Caco-2 (cell line): ENCODE data around the gene IER5L. TPM values are rescaled to one million over a fixed set of nuclear protein-coding genes. Genes with fewer than 3 reads are reported as not detected.
"Not testable (repeated sequence)": the region's sequence is repeated elsewhere in the genome, so short reads cannot be mapped to it uniquely, and the experiment has no call there.

Experiments
- BruUV-seq: library from RNA; stranded (reverse); fragments of 400-500 nt; replicated peaks from 2 replicates; lab custom pipeline; 2021; lab: Mats Ljungman, UMichigan
- CTCF ChIA-PET: fragments of 300-600 bp; sonication (Branson Sonifier 250); formaldehyde crosslinking; loops from one replicate; lab custom pipeline; 2022; ENCODE audit warnings: antibody characterized with exemption; lab: Charles Lee
- POLR2A ChIA-PET: fragments of 300-600 bp; sonication (Branson Sonifier 250); formaldehyde crosslinking; loops from one replicate; lab custom pipeline; 2022; ENCODE audit warnings: antibody characterized with exemption; lab: Charles Lee
- DNase-seq, 2 experiments: peaks; one replicate each; pipeline versions ENCODE4 v3.0.0 to v3.0.0-alpha.2; 2020 to 2022
- H3K27me3 ChIP-seq: replicated peaks from 2 replicates; pipeline ENCODE4 v1.6.0; 2011; ENCODE audit warnings: low read length; ENCODE audit not compliant: control insufficient read depth, insufficient read depth
- H3K36me3 ChIP-seq: 2 replicates; pipeline ENCODE4 v1.5.1; 2011; ENCODE audit warnings: low read length; ENCODE audit not compliant: control insufficient read depth, insufficient read depth
- H3K4me1 ChIP-seq: fragments of 250-450 bp; sonication (Bioruptor Pico); 2 replicates; pipeline ENCODE4 v1.5.1; 2020; ENCODE audit warnings: mild to moderate bottlenecking
- H3K4me3 ChIP-seq: 2 replicates; pipeline ENCODE4 v1.5.1; 2011; ENCODE audit warnings: low read depth, mild to moderate bottlenecking, control low read depth, low read length
- H3K9me3 ChIP-seq: fragments of 250-450 bp; sonication (Bioruptor Pico); 2 replicates; pipeline ENCODE4 v1.5.1; 2020; ENCODE audit warnings: mild to moderate bottlenecking, moderate library complexity
- H3K27ac Mint-ChIP-seq: one replicate; pipeline ENCODE4 v1.8.0; 2022; ENCODE audit warnings: mixed read lengths; ENCODE audit not compliant: unreplicated experiment
- H3K27me3 Mint-ChIP-seq: one replicate; pipeline ENCODE4 v1.8.0; 2022; ENCODE audit warnings: mixed read lengths; ENCODE audit not compliant: insufficient read depth, unreplicated experiment
- H3K36me3 Mint-ChIP-seq: one replicate; pipeline ENCODE4 v1.8.0; 2022; ENCODE audit warnings: mild to moderate bottlenecking, mixed read lengths; ENCODE audit not compliant: insufficient read depth, unreplicated experiment
- H3K4me1 Mint-ChIP-seq: one replicate; pipeline ENCODE4 v1.8.0; 2022; ENCODE audit warnings: low read depth, mixed read lengths; ENCODE audit not compliant: unreplicated experiment
- H3K4me3 Mint-ChIP-seq: one replicate; pipeline ENCODE4 v1.8.0; 2022; ENCODE audit warnings: mild to moderate bottlenecking, moderate library complexity, mixed read lengths; ENCODE audit not compliant: unreplicated experiment
- H3K9me3 Mint-ChIP-seq: one replicate; pipeline ENCODE4 v1.8.0; 2022; ENCODE audit warnings: mixed read lengths; ENCODE audit not compliant: unreplicated experiment
- intact Hi-C: fragments of 100-400 bp; cut with micrococcal nuclease; formaldehyde crosslinking; loops from one replicate; pipeline ENCODE4 v1.10.0; 2022; ENCODE audit not compliant: unreplicated experiment
- total RNA-seq: library from RNA; stranded (reverse); gene quantifications from 2 replicates; pipeline ENCODE4 v1.2.3, GENCODE V29; 2022
- TF ChIP-seq, protein P1 (sequence below), 2 experiments: fragments of 200-600 bp in 1 of 2; IDR thresholded peaks; 1 replicate in 1 of 2; 2 replicates in 1 of 2; pipeline versions ENCODE4 v1.5.1 to v1.8.0; 2011 to 2022; ENCODE audit warnings: antibody characterized with exemption in 1 of 2, control low read depth in 1 of 2, inconsistent platforms in 1 of 2, low read depth in 1 of 2, low read length in 1 of 2, mild to moderate bottlenecking in 1 of 2, moderate library complexity in 1 of 2; ENCODE audit not compliant: insufficient read depth in 1 of 2, severe bottlenecking in 1 of 2, unreplicated experiment in 1 of 2

The IER5L gene
- total RNA-seq, 1 experiment from 2014 or later, result 3.9 TPM

DNA sequence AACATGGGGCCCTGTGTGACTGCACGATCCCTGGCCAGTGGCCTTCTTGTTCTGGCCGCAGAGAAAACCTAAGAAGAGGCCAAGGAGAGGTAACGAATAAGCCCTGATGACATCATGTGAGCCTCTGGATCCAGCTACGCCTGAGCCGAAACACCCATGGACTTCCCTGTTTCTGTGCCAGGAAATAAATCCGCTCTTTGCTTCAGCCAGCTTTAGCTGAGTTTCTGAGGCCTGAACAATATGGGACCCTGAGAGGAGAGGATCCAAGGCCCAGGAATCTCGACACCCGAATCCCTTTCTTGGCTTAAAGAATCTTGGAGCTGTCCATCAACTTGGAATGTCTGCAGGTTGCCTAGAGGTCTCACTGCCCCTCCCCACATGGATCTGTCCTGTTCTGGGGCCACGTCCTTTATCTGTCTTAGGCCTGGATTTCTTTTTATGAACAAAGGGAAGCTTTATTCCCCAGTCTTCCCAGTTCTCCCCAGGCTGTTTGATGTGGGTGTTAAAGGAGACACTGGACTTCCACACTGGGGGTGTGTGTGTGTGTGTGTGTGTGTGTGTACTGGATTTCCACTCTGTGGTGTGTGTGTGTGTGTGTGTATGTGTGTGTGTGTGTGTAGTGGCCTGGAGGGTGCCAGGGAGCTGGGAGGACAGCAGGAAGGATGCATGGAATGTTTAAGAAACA, 13.7 kb downstream of the IER5L start:
- Mint-ChIP-seq H3K9me3 (peaks cover 10% of the 10 kb centered on the region), H3K27ac (peak overlapping the region; percentile 59), H3K27me3 (no peaks in the 10 kb centered on the region), H3K36me3 (no peaks in the 10 kb centered on the region), H3K4me1 (peaks cover 32% of the 10 kb centered on the region), H3K4me3 (no peak overlapping the region)
- DNase-seq, result no peak
- H3K27me3 ChIP-seq, result no peaks in the 10 kb centered on the region
- no peaks in the 10 kb centered on the region for H3K36me3 ChIP-seq
- peaks cover 18% of the 10 kb centered on the region for H3K4me1 ChIP-seq
- no peaks in the 10 kb centered on the region for H3K9me3 ChIP-seq
- no TSS peak for BruUV-seq
- TF ChIP-seq, protein P1, sequence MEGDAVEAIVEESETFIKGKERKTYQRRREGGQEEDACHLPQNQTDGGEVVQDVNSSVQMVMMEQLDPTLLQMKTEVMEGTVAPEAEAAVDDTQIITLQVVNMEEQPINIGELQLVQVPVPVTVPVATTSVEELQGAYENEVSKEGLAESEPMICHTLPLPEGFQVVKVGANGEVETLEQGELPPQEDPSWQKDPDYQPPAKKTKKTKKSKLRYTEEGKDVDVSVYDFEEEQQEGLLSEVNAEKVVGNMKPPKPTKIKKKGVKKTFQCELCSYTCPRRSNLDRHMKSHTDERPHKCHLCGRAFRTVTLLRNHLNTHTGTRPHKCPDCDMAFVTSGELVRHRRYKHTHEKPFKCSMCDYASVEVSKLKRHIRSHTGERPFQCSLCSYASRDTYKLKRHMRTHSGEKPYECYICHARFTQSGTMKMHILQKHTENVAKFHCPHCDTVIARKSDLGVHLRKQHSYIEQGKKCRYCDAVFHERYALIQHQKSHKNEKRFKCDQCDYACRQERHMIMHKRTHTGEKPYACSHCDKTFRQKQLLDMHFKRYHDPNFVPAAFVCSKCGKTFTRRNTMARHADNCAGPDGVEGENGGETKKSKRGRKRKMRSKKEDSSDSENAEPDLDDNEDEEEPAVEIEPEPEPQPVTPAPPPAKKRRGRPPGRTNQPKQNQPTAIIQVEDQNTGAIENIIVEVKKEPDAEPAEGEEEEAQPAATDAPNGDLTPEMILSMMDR (IDR thresholded peaks at IDR 0.05; ENCODE audit: insufficient read depth in 1 of 2, low read depth in 1 of 2, low read length in 1 of 2, severe bottlenecking in 1 of 2, unreplicated experiment in 1 of 2), result no peak
- no peak overlapping the region for H3K4me3 ChIP-seq
- ChIA-PET CTCF (interaction anchor here (0.9 to 1.2 kb wide), 2 partner anchors 10 to 136 kb away, joined by 4 to 5 read pairs; partner anchors contain the start of gene SH3GLB2), POLR2A (no interaction called here)
- intact Hi-C loops, result no loop called here

DNA sequence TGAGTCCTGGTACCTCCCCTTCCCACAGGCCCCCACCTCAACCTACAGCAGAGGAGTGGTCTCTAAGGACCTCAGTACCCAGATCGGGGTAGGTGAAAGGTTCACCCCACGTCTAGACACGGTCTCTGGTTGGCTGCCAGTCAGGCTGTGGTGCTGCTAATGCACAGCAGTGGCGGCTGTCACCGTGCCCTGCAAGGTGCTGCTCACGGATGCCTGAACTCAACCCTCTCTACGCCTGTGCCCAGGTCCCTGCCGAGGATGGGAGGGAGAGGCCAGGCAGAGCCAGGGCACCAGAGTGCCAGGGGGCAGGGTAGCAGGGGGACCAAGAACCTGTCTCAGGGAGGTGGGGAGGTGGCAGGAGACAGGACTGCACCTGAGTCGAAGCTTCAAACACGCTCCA, 14.3 kb downstream of the IER5L start:
- H3K27me3 Mint-ChIP-seq, result no peaks in the 10 kb centered on the region
- peaks cover 32% of the 10 kb centered on the region for H3K4me1 Mint-ChIP-seq
- H3K4me3 Mint-ChIP-seq, result no peak overlapping the region
- no TSS peak for BruUV-seq
- H3K4me1 ChIP-seq, result peaks cover 18% of the 10 kb centered on the region
- no peak overlapping the region for H3K27ac Mint-ChIP-seq
- DNase-seq, result no peak
- no peaks in the 10 kb centered on the region for H3K36me3 Mint-ChIP-seq
- TF ChIP-seq, protein P1 (IDR thresholded peaks at IDR 0.05; ENCODE audit: insufficient read depth in 1 of 2, low read depth in 1 of 2, low read length in 1 of 2, severe bottlenecking in 1 of 2, unreplicated experiment in 1 of 2), result no peak
- no peaks in the 10 kb centered on the region for H3K27me3 ChIP-seq
- H3K9me3 ChIP-seq, result no peaks in the 10 kb centered on the region
- no peak overlapping the region for H3K4me3 ChIP-seq
- H3K9me3 Mint-ChIP-seq, result peaks cover 10% of the 10 kb centered on the region
- H3K36me3 ChIP-seq, result no peaks in the 10 kb centered on the region
- intact Hi-C loops, result no loop called here
- POLR2A ChIA-PET, result no interaction called here
- CTCF ChIA-PET, result interaction anchor here (0.9 kb wide), 1 partner anchor 136 kb away, joined by 5 read pairs; the partner anchor contains the start of gene SH3GLB2

DNA sequence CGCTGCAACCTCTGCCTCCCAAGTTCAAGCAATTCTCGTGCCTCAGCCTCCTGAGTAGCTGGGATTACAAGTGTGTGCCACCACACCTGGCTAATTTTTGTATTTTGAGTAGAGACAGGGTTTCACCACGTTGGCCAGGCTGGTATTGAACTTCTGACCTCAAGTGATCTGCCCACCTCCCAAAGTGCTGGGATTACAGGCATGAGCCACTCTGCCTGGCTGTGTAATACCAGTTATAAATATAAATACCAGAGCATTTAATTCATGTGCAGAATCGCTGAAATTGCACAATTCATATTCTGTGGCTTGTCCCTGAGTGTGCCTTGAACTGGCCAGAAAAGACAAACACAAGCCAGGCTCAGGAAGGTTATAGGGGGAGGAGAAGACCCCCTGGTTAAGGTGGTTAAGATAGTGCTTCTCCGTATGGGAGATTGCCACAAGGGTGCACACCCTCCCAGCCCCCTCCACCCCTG, 14.8 kb downstream of the IER5L start:
- H3K9me3 ChIP-seq, BruUV-seq, H3K4me3 Mint-ChIP-seq, DNase-seq, intact Hi-C loops, POLR2A ChIA-PET, H3K4me3 ChIP-seq, H3K27me3 Mint-ChIP-seq, H3K27ac Mint-ChIP-seq, H3K36me3 ChIP-seq, H3K27me3 ChIP-seq, H3K36me3 Mint-ChIP-seq: not testable (repeated sequence)
- peaks cover 18% of the 10 kb centered on the region for H3K4me1 ChIP-seq
- CTCF ChIA-PET, result interaction anchor here (0.8 kb wide), 1 partner anchor 32 kb away, joined by 3 read pairs; no protein-coding TSS in a partner anchor
- Mint-ChIP-seq H3K4me1 (peaks cover 30% of the 10 kb centered on the region), H3K9me3 (peaks cover 10% of the 10 kb centered on the region)
